Measurements from ENCODE around the gene ZFAND3. TPM values are rescaled to one million over a fixed set of nuclear protein-coding genes. Genes with fewer than 3 reads are reported as not detected.
"Not testable (repeated sequence)": the region's sequence is repeated elsewhere in the genome, so short reads cannot be mapped to it uniquely, and the experiment has no call there.

Gene ZFAND3
- total and polyA plus RNA-seq, 2 experiments from 2014 or later = 36.5 to 50.0 TPM

DNA sequence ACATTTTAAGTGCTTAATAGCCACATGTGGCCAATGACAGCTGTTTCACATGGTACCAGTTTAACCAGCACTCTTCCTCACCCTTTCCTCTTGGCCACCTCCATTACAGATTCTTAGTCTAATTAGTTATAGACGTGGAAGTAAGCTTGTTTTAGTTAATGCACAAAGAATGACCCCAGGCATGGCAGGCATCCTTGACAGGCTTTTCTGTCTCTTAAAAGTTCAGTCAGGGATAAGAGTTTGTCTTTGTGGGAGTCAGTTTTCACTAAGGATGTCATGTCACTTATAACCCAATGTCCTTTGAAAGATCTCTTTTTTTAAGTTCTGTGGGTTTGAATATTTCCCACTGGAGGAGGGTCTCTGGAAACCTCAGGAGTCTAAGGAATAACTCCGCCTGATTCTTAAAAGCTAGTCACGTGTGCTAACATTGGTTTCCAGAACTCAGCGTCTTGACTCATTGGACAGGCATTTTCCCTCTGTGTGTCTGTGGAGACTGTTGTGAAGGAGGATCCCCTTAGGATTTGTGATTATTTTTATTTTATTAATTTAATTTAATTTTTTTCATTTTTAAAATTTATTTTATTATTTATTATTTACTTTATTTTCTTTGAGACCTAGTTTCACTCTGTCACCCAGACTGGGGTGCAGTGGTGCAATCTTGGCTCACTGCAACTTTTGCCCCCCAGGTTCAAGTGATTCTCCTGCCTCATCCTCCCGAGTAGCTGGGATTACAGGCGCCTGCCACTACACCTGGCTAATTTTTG is 171.4 kb downstream of the ZFAND3 start:
- peak; percentile 33 for DNase-seq (ENCODE audit: low spot score)
- no peak overlapping the region for H3K4me2 ChIP-seq
- no peaks in the 10 kb centered on the region for H3K9me2 ChIP-seq (replicated peaks; ENCODE audit: insufficient read depth)
- H3K4me1 ChIP-seq (ENCODE audit: insufficient read depth) = peaks cover 22% of the 10 kb centered on the region
- 65% methylated on average over 6 of the region's 6 CpGs for WGBS (ENCODE audit: low lambda C conversion rate, missing lambda C conversion rate)
- H3K79me2 ChIP-seq = peaks cover 98% of the 10 kb centered on the region
- no peak overlapping the region for H3K4me3 ChIP-seq
- H3K27me3 ChIP-seq = no peaks in the 10 kb centered on the region
- H3K27ac ChIP-seq = no peak overlapping the region
- H2AFZ ChIP-seq = no peak overlapping the region
- no peak for TF ChIP-seq EZH2 (IDR thresholded peaks at IDR 0.05; ENCODE audit: borderline replicate concordance)
- TF ChIP-seq, protein P1, sequence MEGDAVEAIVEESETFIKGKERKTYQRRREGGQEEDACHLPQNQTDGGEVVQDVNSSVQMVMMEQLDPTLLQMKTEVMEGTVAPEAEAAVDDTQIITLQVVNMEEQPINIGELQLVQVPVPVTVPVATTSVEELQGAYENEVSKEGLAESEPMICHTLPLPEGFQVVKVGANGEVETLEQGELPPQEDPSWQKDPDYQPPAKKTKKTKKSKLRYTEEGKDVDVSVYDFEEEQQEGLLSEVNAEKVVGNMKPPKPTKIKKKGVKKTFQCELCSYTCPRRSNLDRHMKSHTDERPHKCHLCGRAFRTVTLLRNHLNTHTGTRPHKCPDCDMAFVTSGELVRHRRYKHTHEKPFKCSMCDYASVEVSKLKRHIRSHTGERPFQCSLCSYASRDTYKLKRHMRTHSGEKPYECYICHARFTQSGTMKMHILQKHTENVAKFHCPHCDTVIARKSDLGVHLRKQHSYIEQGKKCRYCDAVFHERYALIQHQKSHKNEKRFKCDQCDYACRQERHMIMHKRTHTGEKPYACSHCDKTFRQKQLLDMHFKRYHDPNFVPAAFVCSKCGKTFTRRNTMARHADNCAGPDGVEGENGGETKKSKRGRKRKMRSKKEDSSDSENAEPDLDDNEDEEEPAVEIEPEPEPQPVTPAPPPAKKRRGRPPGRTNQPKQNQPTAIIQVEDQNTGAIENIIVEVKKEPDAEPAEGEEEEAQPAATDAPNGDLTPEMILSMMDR (IDR thresholded peaks at IDR 0.05; ENCODE audit: poor library complexity) = no peak
- no peak for TF ChIP-seq EZH2phosphoT487 (IDR thresholded peaks at IDR 0.05; ENCODE audit: low read depth, severe bottlenecking, unreplicated experiment)
- H4K20me1 ChIP-seq (ENCODE audit: insufficient read depth, poor library complexity, severe bottlenecking) = peaks cover 97% of the 10 kb centered on the region
- no peaks in the 10 kb centered on the region for H3K9me3 ChIP-seq (ENCODE audit: low read depth)
- no peaks in the 10 kb centered on the region for H3K36me3 ChIP-seq (replicated peaks; ENCODE audit: insufficient read depth, low read depth)

DNA sequence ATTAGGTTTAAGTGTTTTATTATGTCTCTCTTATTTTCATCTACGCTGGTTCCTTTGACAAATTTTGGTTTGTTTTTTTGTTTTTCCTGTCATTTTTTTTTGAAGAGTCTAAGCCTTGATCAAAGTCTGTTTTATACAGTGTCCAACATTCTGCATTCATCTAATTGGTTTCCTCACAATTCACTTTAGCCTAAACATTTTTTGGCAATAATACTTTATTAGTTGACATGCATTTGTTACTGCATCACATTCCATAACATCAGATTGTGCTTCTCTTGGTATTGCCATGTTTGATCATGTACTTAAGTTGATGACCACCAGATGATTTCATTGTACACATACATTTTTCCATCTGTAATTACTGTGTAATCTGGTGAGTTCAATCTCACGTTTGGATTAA is 173.2 kb downstream of the ZFAND3 start:
- 94% methylated on average over 2 of the region's 2 CpGs for WGBS (ENCODE audit: low lambda C conversion rate, missing lambda C conversion rate)
- H3K79me2 ChIP-seq = peaks cover 98% of the 10 kb centered on the region

DNA sequence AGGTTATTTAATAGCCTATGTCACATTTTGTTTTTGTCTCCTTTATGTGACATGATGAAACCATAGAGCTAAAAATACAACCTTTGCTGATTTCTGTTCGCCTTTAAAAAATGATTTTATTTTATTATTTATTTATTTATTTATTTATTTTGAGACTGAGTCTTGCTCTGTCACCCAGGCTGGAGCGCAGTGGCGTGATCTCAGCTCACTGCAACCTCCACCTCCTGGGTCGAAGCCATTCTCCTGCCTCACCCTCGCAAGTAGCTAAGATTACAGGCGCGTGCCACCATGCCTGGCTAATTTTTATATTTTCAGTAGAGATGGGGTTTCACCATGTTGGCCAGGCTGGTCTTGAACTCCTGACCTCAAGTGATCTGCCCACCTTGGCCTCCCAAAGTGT is 173.7 kb downstream of the ZFAND3 start:
- not testable (repeated sequence) for H2AFZ ChIP-seq; H3K4me3 ChIP-seq; H3K36me3 ChIP-seq (replicated peaks; ENCODE audit: insufficient read depth, low read depth); H3K4me1 ChIP-seq (ENCODE audit: insufficient read depth); H3K4me2 ChIP-seq; H3K9me2 ChIP-seq (replicated peaks; ENCODE audit: insufficient read depth); H3K27me3 ChIP-seq; DNase-seq (ENCODE audit: low spot score); H3K9me3 ChIP-seq (ENCODE audit: low read depth); H3K27ac ChIP-seq
- 98% methylated on average over 7 of the region's 7 CpGs for WGBS (ENCODE audit: low lambda C conversion rate, missing lambda C conversion rate)
- Histone ChIP-seq H4K20me1 (ENCODE audit: insufficient read depth, poor library complexity, severe bottlenecking) (peaks cover 97% of the 10 kb centered on the region), H3K79me2 (peaks cover 99% of the 10 kb centered on the region)

More for the DNA sequence above, 173.2 kb downstream of the ZFAND3 start:
- no peak overlapping the region for H3K4me2 ChIP-seq
- no peak for DNase-seq (ENCODE audit: low spot score)
- H2AFZ ChIP-seq = no peak overlapping the region
- no peaks in the 10 kb centered on the region for H3K27me3 ChIP-seq
- no peak overlapping the region for H3K27ac ChIP-seq
- no peaks in the 10 kb centered on the region for H3K9me2 ChIP-seq (replicated peaks; ENCODE audit: insufficient read depth)
- peaks cover 12% of the 10 kb centered on the region for H3K4me1 ChIP-seq (ENCODE audit: insufficient read depth)
- H4K20me1 ChIP-seq (ENCODE audit: insufficient read depth, poor library complexity, severe bottlenecking) = peaks cover 97% of the 10 kb centered on the region
- no peaks in the 10 kb centered on the region for H3K36me3 ChIP-seq (replicated peaks; ENCODE audit: insufficient read depth, low read depth)
- no peak for TF ChIP-seq EZH2 (IDR thresholded peaks at IDR 0.05; ENCODE audit: borderline replicate concordance)
- TF ChIP-seq, protein P1 (IDR thresholded peaks at IDR 0.05; ENCODE audit: poor library complexity) = no peak
- no peak for TF ChIP-seq EZH2phosphoT487 (IDR thresholded peaks at IDR 0.05; ENCODE audit: low read depth, severe bottlenecking, unreplicated experiment)
- H3K9me3 ChIP-seq (ENCODE audit: low read depth) = no peaks in the 10 kb centered on the region
- no peak overlapping the region for H3K4me3 ChIP-seq

DNA sequence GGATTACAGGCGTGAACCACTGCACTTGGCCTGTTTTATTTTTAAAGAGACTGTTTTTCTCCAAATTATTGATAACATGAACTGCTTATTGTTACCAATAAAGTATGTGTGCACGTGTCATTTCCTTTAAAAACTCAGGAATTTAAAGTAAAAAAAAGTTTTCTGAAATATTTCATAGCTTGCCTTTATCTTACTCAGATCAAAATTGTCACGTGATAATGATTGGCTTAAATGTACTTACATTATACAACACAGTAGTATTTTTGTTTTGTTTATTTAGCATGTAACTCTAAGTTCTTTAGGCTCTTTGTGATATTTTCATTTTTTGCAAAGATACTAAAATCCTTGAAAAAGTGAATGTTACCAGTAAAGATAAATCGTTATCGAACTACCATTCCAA is 174.1 kb downstream of the ZFAND3 start:
- Histone ChIP-seq H3K27me3 (no peaks in the 10 kb centered on the region), H3K4me1 (ENCODE audit: insufficient read depth) (peaks cover 6% of the 10 kb centered on the region), H3K9me2 (replicated peaks; ENCODE audit: insufficient read depth) (no peaks in the 10 kb centered on the region), H2AFZ (no peak overlapping the region), H3K79me2 (peaks cover 99% of the 10 kb centered on the region), H3K27ac (no peak overlapping the region), H4K20me1 (ENCODE audit: insufficient read depth, poor library complexity, severe bottlenecking) (peaks cover 97% of the 10 kb centered on the region), H3K4me2 (no peak overlapping the region), H3K9me3 (ENCODE audit: low read depth) (no peaks in the 10 kb centered on the region), H3K36me3 (replicated peaks; ENCODE audit: insufficient read depth, low read depth) (no peaks in the 10 kb centered on the region), H3K4me3 (no peak overlapping the region)
- WGBS (ENCODE audit: low lambda C conversion rate, missing lambda C conversion rate) = 98% methylated on average over 5 of the region's 5 CpGs
- DNase-seq (ENCODE audit: low spot score) = no peak
- TF ChIP-seq, protein P1 (IDR thresholded peaks at IDR 0.05; ENCODE audit: poor library complexity) = no peak
- no peak for TF ChIP-seq EZH2 (IDR thresholded peaks at IDR 0.05; ENCODE audit: borderline replicate concordance)
- no peak for TF ChIP-seq EZH2phosphoT487 (IDR thresholded peaks at IDR 0.05; ENCODE audit: low read depth, severe bottlenecking, unreplicated experiment)

All from hepatocyte (in vitro differentiated cells).